H1 (cell line): Measurements from ENCODE around the gene SCAPER.

ENCODE experiments used
- CREB1 ChIP-seq: IDR thresholded peaks from 2 replicates; pipeline ENCODE4 v1.6.1; 2012; ENCODE audit warnings: inconsistent platforms
- CTCF ChIP-seq, 3 experiments: IDR thresholded peaks; 1 replicate in 2 of 3; 2 replicates in 1 of 3; pipeline versions ENCODE4 v1.5.1 to v1.6.1; 2011; ENCODE audit warnings: low read length in 3 of 3, mild to moderate bottlenecking in 3 of 3, inconsistent platforms in 2 of 3, low read depth in 1 of 3, moderate library complexity in 1 of 3; ENCODE audit not compliant: insufficient read depth in 1 of 3; ENCODE audit errors: control extremely low read depth in 1 of 3
- GABPA ChIP-seq: IDR thresholded peaks from 2 replicates; pipeline ENCODE4 v1.6.1; 2011; ENCODE audit warnings: mild to moderate bottlenecking, low read length, moderate library complexity, borderline replicate concordance; ENCODE audit not compliant: insufficient read depth
- MAFK ChIP-seq: IDR thresholded peaks from 2 replicates; pipeline ENCODE4 v1.6.1; 2012; ENCODE audit warnings: low read depth, mild to moderate bottlenecking, improper control_type of control experiment, low read length
- TAF1 ChIP-seq: IDR thresholded peaks from 2 replicates; pipeline ENCODE4 v1.6.1; 2011; ENCODE audit warnings: mild to moderate bottlenecking, low read depth, low read length
- TEAD4 ChIP-seq: IDR thresholded peaks from 2 replicates; pipeline ENCODE4 v1.6.1; 2012; ENCODE audit warnings: low read depth, low read length, inconsistent platforms, mixed read lengths
- USF2 ChIP-seq: IDR thresholded peaks from 2 replicates; pipeline ENCODE4 v1.6.1; 2011; ENCODE audit warnings: low read length, improper control_type of control experiment

- TF ChIP-seq CTCF (IDR thresholded peaks at IDR 0.05; ENCODE audit: control extremely low read depth in 1 of 3, insufficient read depth in 1 of 3, low read depth in 1 of 3, low read length in 3 of 3) (no peak), MAFK (no peak), USF2 (no peak), TAF1 (no peak), GABPA (no peak), CREB1 (no peak), TEAD4 (no peak)
These were observed 518.2 kb downstream of the SCAPER start for GRCh38 chr15:76386926-76387325.
